ENCODE measurements around the gene CS. TPM values are rescaled to one million over a fixed set of nuclear protein-coding genes. Genes with fewer than 3 reads are reported as not detected.

CS gene
- total RNA-seq, 1 experiment from 2014 or later = 250 TPM

DNA sequence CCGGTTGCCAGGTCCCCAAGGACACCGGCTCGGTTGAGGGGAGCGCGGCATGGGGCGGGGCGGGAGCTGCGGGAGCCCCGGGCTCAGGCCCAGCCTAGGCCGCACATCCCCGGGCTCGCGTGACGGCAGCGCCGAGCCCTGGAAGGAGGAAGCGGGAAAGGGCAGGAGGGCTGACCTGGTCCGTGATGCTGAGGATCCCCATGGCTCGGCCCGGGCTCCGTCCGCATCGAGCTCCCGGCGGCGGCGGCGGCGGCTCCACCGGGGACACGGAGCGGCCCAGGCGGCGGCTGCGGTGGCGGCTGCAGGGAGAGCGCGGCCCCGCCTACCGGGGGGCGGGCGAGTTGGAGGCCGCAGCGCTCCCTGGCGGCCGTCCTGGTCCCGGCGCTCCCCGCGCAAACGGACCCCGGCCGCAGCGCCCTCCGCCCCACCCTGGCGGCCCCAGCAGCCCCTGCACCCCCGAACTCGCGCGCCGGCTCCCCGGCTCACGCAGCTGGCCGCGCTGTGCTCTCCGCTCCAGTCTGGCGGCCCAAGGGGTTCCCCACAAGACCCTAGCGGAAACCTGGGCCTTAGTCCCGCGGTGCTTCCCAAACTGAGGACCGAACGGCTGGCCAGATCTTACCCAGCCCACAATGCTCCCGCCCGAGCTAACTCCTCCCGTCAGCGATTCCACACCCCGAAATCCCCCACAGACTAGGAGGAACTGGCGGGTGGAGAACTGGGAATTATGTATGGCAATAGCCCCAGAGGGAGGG, 41.9 kb downstream of the CS start, which contains the start of gene ANKRD52:
ANKRD52 (minus strand) TSS at position 317 of the 752 bp plus-strand sequence; CDS start at position 202, 115 bp downstream.
- H3K4me1 Mint-ChIP-seq = peaks cover 20% of the 10 kb centered on the region in 2 experiments
- H4K91ac ChIP-seq (ENCODE audit: insufficient read length, low read depth, low read length) = no peak within 1 kb of the TSS
- H2BK120ac ChIP-seq (ENCODE audit: low read depth, low read length, poor library complexity, severe bottlenecking) = no peak within 1 kb of the TSS
- no peaks in the 10 kb centered on the region for H3K79me2 ChIP-seq (ENCODE audit: insufficient read depth, low read length)
- no peak within 1 kb of the TSS for H2AK5ac ChIP-seq (ENCODE audit: insufficient read length, low read length)
- WGBS (ENCODE audit: extremely low coverage, insufficient read length, low lambda C conversion rate) = no CpG with 5 or more reads among the region's 78 CpGs
- no peaks in the 10 kb centered on the region for H3K9me3 ChIP-seq (ENCODE audit: control insufficient read depth, low read depth, low read length)
- H2AFZ ChIP-seq (ENCODE audit: low read length) = peak within 1 kb of the TSS; percentile 49
- no peaks in the 10 kb centered on the region for H3K79me1 ChIP-seq (ENCODE audit: insufficient read depth, low read depth, low read length, poor library complexity, severe bottlenecking)
- no peaks in the 10 kb centered on the region for H3K27me3 ChIP-seq (ENCODE audit: insufficient read depth, low read length)
- no peak within 1 kb of the TSS for H3K4ac ChIP-seq (ENCODE audit: low read depth, low read length)
- H3K9ac ChIP-seq (ENCODE audit: extremely low read depth, insufficient read length, low read length) = peak within 1 kb of the TSS; percentile 73
- peak within 1 kb of the TSS; percentile 93 for H3K4me2 ChIP-seq (ENCODE audit: insufficient read depth, insufficient read length, low read length)
- H3K23me2 ChIP-seq (ENCODE audit: insufficient read length, low read depth, low read length, poor library complexity, severe bottlenecking) = no peaks in the 10 kb centered on the region
- no peak within 1 kb of the TSS for H3K56ac ChIP-seq (ENCODE audit: insufficient read length, low read depth, low read length)
- peaks cover 2% of the 10 kb centered on the region; the same call in 1 of the 2 replicates for H3K27me3 Mint-ChIP-seq (ENCODE audit: low read depth)
- H3K27ac ChIP-seq (ENCODE audit: insufficient read length, low read depth, low read length) = no peak within 1 kb of the TSS
- no peaks in the 10 kb centered on the region; a peak in 1 of 5 replicates for H3K9me3 Mint-ChIP-seq
- H2BK5ac ChIP-seq (ENCODE audit: insufficient read length, low read length) = no peak within 1 kb of the TSS
- H3T11ph ChIP-seq (ENCODE audit: low read length) = no peak within 1 kb of the TSS
- H3K23ac ChIP-seq (ENCODE audit: insufficient read length, low read depth, low read length) = no peak within 1 kb of the TSS
- peak; percentile 79 for DNase-seq
- H4K5ac ChIP-seq (ENCODE audit: insufficient read length, low read depth, low read length) = no peak within 1 kb of the TSS
- no peak within 1 kb of the TSS for H2BK12ac ChIP-seq (ENCODE audit: insufficient read length, low read depth, low read length)
- no peak within 1 kb of the TSS for H3K18ac ChIP-seq (ENCODE audit: insufficient read length, low read depth, low read length)
- H3K4me1 ChIP-seq (ENCODE audit: insufficient read depth, low read length) = no peaks in the 10 kb centered on the region
- H4K8ac ChIP-seq (replicated peaks; ENCODE audit: insufficient read length, low read depth, low read length) = no peak within 1 kb of the TSS
- peak within 1 kb of the TSS; percentile 76 to 92 (median 82) for H3K27ac Mint-ChIP-seq
- peak within 1 kb of the TSS; percentile 71; the same call in 1 of the 2 replicates for H3K14ac ChIP-seq (ENCODE audit: insufficient read depth, low read length)
- peaks cover 23 to 35% (median 34%) of the 10 kb centered on the region in 3 experiments; a peak in 6 of 7 replicates for H3K36me3 Mint-ChIP-seq (ENCODE audit: insufficient read depth in 1 of 3, low read depth in 3 of 3)
- TF ChIP-seq, protein P1, sequence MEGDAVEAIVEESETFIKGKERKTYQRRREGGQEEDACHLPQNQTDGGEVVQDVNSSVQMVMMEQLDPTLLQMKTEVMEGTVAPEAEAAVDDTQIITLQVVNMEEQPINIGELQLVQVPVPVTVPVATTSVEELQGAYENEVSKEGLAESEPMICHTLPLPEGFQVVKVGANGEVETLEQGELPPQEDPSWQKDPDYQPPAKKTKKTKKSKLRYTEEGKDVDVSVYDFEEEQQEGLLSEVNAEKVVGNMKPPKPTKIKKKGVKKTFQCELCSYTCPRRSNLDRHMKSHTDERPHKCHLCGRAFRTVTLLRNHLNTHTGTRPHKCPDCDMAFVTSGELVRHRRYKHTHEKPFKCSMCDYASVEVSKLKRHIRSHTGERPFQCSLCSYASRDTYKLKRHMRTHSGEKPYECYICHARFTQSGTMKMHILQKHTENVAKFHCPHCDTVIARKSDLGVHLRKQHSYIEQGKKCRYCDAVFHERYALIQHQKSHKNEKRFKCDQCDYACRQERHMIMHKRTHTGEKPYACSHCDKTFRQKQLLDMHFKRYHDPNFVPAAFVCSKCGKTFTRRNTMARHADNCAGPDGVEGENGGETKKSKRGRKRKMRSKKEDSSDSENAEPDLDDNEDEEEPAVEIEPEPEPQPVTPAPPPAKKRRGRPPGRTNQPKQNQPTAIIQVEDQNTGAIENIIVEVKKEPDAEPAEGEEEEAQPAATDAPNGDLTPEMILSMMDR (conservative IDR thresholded peaks at IDR 0.05) = peak; percentile 76
- H2BK15ac ChIP-seq (ENCODE audit: low read depth, low read length) = no peak within 1 kb of the TSS
- H4K20me1 ChIP-seq (ENCODE audit: control insufficient read depth, insufficient read depth, insufficient read length) = no peaks in the 10 kb centered on the region
- peak within 1 kb of the TSS; percentile 93 to 97 for H3K4me3 Mint-ChIP-seq
- H2BK20ac ChIP-seq (ENCODE audit: low read depth, low read length, poor library complexity, severe bottlenecking) = no peak within 1 kb of the TSS

All from H9 (cell line).